Omental fat pad (tissue), 4 donors: Measurements from ENCODE around the gene SCTR. TPM values are rescaled to one million over a fixed set of nuclear protein-coding genes. Genes with fewer than 3 reads are reported as not detected.
A peak's percentile ranks its signal among the peaks of the same experiment; 100 is the strongest.

Experiments used
- ATAC-seq: fragments of 150-250 bp; one replicate; pipeline ENCODE4 v1.9.1; 2016; ENCODE audit warnings: mild to moderate bottlenecking, moderate library complexity; ENCODE audit not compliant: low FRiP score
- DNase-seq: peaks from one replicate; pipeline ENCODE4 v3.0.0-alpha.2; 2019; ENCODE audit warnings: low spot score
- CTCF ChIP-seq, 3 donors: fragments of 450-650 bp; IDR thresholded peaks; one replicate each; pipeline ENCODE4 v1.5.1; 2016 to 2017; ENCODE audit warnings: antibody characterized with exemption in 3 of 3, mild to moderate bottlenecking in 3 of 3, moderate library complexity in 2 of 3
- total RNA-seq, 4 donors: library from RNA; depleted of rRNA; stranded (reverse); fragments of >200 nt; gene quantifications; one replicate each; pipeline ENCODE4 v1.1.0, GENCODE V29; 2016

Gene SCTR
- total RNA-seq, 4 donors from 2014 or later = not detected

GRCh38 chr2:119435081-119435952 lies 89.0 kb downstream of the SCTR start:
- DNase-seq (no peak), ATAC-seq (no peak)
- TF ChIP-seq CTCF (IDR thresholded peaks at IDR 0.05) = no peak

- no peak for TF ChIP-seq CTCF (IDR thresholded peaks at IDR 0.05)
- ATAC-seq (no peak), DNase-seq (no peak)
Measured at GRCh38 chr2:119434664-119435063, 89.6 kb downstream of the SCTR start.

GRCh38 chr2:119433636-119434327 lies 90.5 kb downstream of the SCTR start:
- no peak for DNase-seq
- no peak for ATAC-seq
- TF ChIP-seq CTCF (IDR thresholded peaks at IDR 0.05) = no peak

GRCh38 chr2:119432851-119433522 lies 91.3 kb downstream of the SCTR start:
- TF ChIP-seq CTCF (IDR thresholded peaks at IDR 0.05) = no peak
- DNase-seq (no peak), ATAC-seq (no peak)

GRCh38 chr2:119431976-119432850 lies 92.1 kb downstream of the SCTR start:
- TF ChIP-seq CTCF (IDR thresholded peaks at IDR 0.05) = no peak
- DNase-seq (no peak), ATAC-seq (peak; percentile 38)
